GM19328 (cell line): ENCODE results near the gene MBNL3.
"Not testable (repeated sequence)": the region's sequence is repeated elsewhere in the genome, so short reads cannot be mapped to it uniquely, and the experiment has no call there.

Experiments used
- ATAC-seq: cut with Tn5 transposase; IDR thresholded peaks from one replicate; pipeline ENCODE4 v1.9.1; 2021; ENCODE audit warnings: mild to moderate bottlenecking, moderate library complexity; ENCODE audit not compliant: unreplicated experiment

The MBNL3 gene

GRCh38 chrX:132384301-132384700 lies 104.5 kb downstream of the MBNL3 start:
- no peak for ATAC-seq

DNA sequence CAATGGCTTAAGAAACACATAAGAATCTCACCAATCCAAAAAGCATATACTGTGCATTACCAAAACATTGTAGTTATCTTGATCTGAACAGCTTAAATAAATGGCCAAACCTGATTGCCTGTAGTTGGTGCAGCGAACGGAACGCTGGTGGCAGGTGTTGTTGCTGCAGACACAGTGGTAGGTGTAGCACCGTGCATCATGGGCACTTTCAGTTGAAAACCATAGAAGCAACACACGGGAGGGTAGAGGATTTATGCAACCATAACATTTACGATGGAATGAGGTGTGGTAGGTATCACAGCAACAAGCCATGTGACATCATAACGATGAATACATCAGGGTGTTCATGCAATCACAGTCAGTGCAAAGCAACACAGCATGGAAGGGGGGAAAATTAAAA lies 106.8 kb downstream of the MBNL3 start:
- no peak for ATAC-seq

DNA sequence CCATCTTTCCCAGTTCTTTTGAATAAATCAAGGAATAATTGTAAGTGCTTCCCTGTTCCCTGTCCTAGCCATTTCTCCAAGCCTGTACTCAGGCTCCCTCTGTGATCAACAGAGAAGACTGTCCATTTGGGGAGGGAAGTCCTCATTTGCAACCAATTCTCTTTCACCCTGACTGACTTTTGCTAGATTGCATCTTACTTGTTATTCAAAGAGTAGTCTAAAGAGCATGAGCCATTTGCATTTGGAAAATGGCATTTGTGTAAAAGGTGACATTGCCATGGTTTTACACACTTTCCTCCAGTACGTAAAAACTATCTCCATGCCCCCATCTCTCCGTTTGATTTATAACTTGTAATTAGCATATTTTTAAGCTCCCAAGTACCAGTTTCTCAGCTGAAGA lies 110.6 kb downstream of the MBNL3 start:
- no peak for ATAC-seq

- no peak for ATAC-seq
Measured at GRCh38 chrX:132375941-132376340, 112.9 kb downstream of the MBNL3 start.

DNA sequence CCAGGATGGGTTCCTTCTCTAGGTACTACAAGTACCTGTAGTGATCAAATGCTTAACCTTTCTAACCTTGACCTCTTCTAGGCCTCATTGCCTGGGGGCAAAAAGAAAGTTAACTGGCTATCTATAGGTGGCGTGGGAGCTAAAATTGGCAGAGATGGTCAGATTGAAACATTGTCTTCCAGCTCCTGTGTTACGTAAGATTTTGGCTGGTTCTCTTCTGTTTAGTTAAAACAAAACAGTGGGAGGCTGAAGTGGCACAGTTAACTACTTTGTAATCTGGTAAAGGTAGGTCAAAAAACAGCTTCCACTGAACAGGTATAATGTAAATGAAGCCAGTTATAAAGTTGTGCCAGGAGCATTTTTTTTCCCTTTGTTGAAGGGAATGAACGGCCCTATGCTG lies 115.2 kb downstream of the MBNL3 start:
- ATAC-seq, result no peak

DNA sequence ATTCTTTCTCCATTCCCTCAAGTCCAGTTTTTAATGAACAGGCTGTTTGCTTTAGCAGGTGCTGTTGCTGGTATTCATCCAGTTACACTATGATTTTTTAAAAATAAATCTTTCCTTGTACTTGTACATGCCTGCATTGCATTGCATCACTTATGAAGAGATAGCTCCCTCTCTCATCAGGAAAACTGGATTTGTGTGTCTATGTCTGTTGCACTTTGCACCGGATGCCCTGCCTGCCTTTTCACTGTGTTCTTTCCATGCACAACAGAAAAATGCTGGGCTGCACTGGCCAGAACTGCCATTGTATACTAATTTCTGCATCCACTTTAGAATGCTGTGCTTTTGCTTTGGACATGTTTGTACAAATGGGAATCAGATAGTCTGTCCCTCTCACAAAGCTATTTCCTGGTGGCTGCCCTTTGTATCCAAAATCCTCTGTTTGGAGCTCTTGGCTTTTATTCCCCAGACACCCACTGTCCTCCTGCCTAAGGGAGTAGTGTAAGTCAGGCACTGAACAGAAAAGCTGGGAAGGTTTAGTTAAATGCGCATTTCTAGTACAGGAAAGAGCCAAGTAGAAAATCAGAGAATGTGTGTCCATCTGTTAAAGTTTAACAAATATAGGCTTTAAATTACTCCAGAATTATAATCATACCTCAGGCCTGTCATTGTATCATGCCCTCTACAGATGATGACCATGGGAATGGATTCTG lies 119.1 kb downstream of the MBNL3 start:
- no peak for ATAC-seq

GRCh38 chrX:132367984-132368383 lies 120.9 kb downstream of the MBNL3 start:
- ATAC-seq, result no peak

DNA sequence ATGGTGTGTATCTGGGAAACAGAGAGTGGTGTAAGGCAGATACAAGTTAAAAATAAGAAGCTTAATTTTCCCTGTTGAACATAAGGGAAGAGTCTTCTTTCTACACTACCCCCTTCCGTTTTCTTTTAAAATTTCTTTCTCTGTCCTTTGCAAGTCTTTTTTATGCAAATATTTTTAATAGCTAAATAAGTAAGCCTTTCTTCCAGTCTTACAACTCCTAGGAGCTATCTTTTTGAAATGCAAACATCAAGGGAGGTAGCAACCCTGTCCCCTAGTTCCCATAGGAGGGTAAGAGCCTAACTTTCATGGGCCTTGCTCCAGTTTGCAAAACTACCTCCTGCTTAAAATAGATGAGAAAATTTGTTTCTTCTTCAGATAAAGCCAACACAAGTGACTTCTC lies 121.5 kb downstream of the MBNL3 start:
- no peak for ATAC-seq

DNA sequence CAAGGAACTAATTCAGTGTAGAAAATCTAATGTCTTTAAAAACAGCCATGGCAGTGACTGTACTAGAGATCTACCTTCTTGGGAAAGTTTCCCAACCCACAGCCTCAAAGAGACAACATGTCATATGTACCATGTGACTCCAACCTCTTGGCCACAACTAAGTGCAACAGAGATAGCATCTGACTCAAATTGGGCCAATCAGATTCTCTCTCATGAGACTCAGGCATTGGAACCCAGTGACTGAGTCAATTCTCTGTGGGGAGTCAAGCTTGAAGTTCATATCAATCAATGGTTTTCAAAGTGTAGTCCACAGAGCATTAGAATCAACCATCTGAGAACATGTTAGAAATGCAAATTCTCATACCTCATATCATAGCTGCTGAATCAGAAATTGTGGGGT lies 123.3 kb downstream of the MBNL3 start:
- ATAC-seq, result no peak

- ATAC-seq, result no peak
Measured at GRCh38 chrX:132364313-132364712, 124.5 kb downstream of the MBNL3 start.

DNA sequence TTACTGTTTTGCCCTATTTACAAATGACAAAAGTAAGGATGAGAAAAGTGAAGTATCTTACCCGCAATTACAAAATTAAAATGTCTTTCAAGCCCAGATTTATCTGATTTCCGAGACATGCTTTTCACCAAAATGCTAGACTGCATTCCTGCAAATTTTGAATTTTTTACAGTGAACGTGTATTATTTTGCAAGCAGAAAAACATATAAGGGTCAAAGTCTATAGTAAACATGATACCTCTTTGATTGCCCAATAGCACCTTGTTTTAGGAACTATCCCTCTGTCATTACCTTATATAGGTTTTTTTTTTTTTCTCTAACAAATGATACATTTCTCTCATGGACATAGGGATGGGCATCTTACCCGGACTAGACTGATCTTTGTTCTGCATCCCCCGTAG lies 135.4 kb downstream of the MBNL3 start:
- ATAC-seq, result no peak

DNA sequence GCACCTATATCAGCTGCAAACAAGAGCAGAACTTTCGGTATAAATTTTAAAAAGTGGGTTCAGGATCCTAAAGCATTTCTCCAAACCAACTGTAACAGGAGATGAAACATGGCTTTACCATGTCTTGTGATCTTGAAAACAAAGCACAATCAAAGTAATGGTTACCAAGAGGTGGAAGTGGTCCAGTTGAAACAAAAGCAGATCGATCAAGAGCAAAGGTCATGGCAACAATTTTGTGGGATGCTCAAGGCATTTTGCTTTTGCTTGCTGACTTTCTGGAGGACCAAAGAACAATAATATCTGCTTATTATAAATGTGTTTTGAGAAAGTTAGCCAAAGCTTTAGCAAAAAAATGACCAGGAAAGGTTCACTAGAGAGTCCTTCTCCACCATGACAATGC lies 152.7 kb downstream of the MBNL3 start:
- no peak for ATAC-seq

GRCh38 chrX:132333351-132333750 lies 155.5 kb downstream of the MBNL3 start:
- ATAC-seq, result no peak

DNA sequence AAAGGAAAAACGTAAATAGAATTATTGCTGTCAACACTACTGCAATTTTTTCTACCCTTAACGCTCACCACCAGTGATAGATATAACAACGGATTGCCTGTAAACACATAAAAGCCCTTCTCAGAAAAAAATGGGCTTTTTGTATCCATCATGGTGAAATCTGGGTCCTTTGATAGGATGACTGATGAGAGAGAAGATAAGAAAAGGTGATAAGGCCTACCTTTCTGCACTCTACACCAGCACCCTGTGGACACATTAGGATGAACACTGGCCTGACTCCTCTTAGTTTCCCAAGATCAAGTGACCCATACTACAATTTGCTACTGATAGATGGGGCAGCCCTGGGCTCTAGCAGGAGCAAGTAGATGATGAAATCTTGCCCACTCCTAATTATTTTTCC lies 157.3 kb downstream of the MBNL3 start:
- ATAC-seq, result no peak

DNA sequence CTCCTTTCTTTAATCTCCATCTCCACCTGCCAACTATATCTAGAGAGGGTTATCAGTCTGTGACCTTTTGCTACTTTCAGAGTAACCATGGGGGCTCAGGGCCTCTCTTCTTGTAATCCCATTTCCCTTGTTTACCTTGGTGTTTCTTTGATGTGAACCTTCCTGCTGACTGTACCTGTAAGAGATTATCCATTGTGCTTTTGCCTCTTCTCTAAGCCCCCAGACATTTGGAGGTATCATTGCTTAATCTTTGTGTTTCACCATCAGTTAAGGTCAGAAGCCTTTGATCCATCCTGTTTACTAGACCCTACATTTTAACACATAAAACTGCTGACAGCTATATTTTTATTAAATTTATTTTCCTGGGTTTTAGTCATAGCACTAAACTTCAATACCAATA lies 157.8 kb downstream of the MBNL3 start:
- ATAC-seq, result no peak

DNA sequence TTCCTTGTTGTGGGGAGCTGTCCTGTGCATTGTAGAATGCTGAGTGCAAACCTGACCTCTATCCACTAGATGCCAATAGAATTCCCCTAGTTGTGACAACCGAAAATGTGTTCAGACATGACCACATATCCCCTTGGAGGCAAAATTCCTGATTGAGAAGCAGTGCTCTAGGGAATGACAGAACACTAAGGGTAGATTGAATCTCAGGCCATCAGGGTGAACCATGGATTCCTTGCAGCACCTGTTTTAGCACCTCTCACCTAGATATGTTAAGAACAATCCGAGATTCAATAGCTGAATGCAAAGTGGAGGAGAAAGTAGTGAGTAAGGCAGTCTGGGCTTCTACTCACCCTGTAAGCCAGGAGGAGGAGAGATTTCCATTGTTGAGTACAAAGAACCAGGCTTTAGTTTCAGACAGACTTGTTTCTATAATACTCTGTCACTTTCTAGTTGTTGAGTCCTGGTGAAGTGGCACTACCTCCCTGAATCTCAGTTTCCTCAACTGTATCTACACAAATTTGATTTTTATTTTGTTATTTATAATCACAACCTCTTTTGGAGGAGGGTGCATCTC lies 158.6 kb downstream of the MBNL3 start:
- no peak for ATAC-seq

DNA sequence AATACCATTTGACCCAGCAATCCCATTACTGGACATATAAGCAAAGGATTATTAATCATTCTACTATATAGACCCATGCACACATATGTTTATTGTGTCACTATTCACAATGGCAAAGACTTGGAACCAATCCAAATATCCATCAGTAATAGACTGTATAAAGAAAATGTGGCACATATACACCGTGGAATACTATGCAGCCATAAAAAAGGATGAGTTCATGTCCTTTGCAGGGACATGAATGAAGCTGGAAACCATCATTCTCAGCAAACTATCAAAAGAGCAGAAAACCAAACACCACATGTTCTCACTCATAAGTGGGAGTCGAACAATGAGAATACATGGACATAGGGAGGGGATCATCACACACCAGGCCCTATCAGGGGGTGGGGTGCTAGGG lies 161.9 kb downstream of the MBNL3 start:
- not testable (repeated sequence) for ATAC-seq
